Common myeloid progenitor, CD34-positive (primary cell): Measurements from ENCODE around the gene ALKBH4.
A peak's percentile ranks its signal among the peaks of the same experiment; 100 is the strongest.

Experiments used
- CTCF ChIA-PET: fragments of 350-600 bp; sonication (Branson Sonifier 250); formaldehyde crosslinking; loops from one replicate; lab custom pipeline; 2021; ENCODE audit warnings: antibody characterized with exemption; lab: Charles Lee
- POLR2A ChIA-PET: fragments of 350-600 bp; sonication (Branson Sonifier 250); formaldehyde crosslinking; loops from one replicate; lab custom pipeline; 2021; ENCODE audit warnings: antibody characterized with exemption; lab: Charles Lee
- DNase-seq, 3 donors: peaks; one replicate each; pipeline versions ENCODE4 v3.0.0 to v3.0.0-alpha.2; 2013
- H3K27ac ChIP-seq, 2 experiments: 1 replicate in 1 of 2; 2 replicates in 1 of 2; pipeline ENCODE4 v1.7.0; 2013; ENCODE audit warnings: inconsistent platforms in 2 of 2, low read length in 2 of 2, mild to moderate bottlenecking in 2 of 2, low read depth in 1 of 2, moderate library complexity in 1 of 2; ENCODE audit not compliant: severe bottlenecking in 2 of 2, insufficient read depth in 1 of 2, poor library complexity in 1 of 2
- H3K27me3 ChIP-seq, 5 experiments: replicated peaks in 2 of 5; 1 replicate in 3 of 5; 2 replicates in 2 of 5; pipeline versions ENCODE4 v1.6.1 to v1.7.0; 2013; ENCODE audit warnings: low read length in 4 of 5, mild to moderate bottlenecking in 2 of 5, moderate library complexity in 2 of 5, inconsistent platforms in 1 of 5; ENCODE audit not compliant: insufficient read depth in 5 of 5, control insufficient read depth in 4 of 5
- H3K36me3 ChIP-seq, 4 experiments: 1 replicate in 2 of 4; 2 replicates in 2 of 4; pipeline versions ENCODE4 v1.6.1 to v1.7.0; 2013; ENCODE audit warnings: low read length in 3 of 4, control low read depth in 1 of 4, mild to moderate bottlenecking in 1 of 4; ENCODE audit not compliant: control insufficient read depth in 4 of 4, insufficient read depth in 4 of 4
- H3K4me1 ChIP-seq, 4 experiments: 1 replicate in 3 of 4; 2 replicates in 1 of 4; pipeline versions ENCODE4 v1.6.1 to v1.7.1; 2013; ENCODE audit warnings: low read length in 3 of 4, mild to moderate bottlenecking in 3 of 4, control low read depth in 1 of 4, inconsistent platforms in 1 of 4, moderate library complexity in 1 of 4; ENCODE audit not compliant: control insufficient read depth in 4 of 4, insufficient read depth in 4 of 4; ENCODE audit errors: control extremely low read depth in 1 of 4
- H3K4me3 ChIP-seq, 7 experiments: 1 replicate in 4 of 7; 2 replicates in 3 of 7; pipeline versions ENCODE4 v1.5.1 to v1.7.0; 2013; ENCODE audit warnings: mild to moderate bottlenecking in 7 of 7, low read length in 6 of 7, moderate library complexity in 6 of 7, inconsistent platforms in 2 of 7, low read depth in 2 of 7, control low read depth in 1 of 7; ENCODE audit not compliant: insufficient read depth in 4 of 7, control insufficient read depth in 1 of 7; ENCODE audit errors: extremely low read depth in 1 of 7
- H3K9me3 ChIP-seq, 5 experiments: 1 replicate in 4 of 5; 2 replicates in 1 of 5; pipeline versions ENCODE4 v1.6.1 to v1.7.1; 2013; ENCODE audit warnings: low read length in 4 of 5, mild to moderate bottlenecking in 2 of 5, inconsistent platforms in 1 of 5, low read depth in 1 of 5, moderate library complexity in 1 of 5; ENCODE audit not compliant: control insufficient read depth in 4 of 5, insufficient read depth in 2 of 5; ENCODE audit errors: control extremely low read depth in 1 of 5
- WGBS: methylation state at CpG from one replicate; pipeline ENCODE4 v1.1.5; 2013; ENCODE audit not compliant: insufficient coverage; 5-methylcytosine and 5-hydroxymethylcytosine counted together

The ALKBH4 gene

DNA sequence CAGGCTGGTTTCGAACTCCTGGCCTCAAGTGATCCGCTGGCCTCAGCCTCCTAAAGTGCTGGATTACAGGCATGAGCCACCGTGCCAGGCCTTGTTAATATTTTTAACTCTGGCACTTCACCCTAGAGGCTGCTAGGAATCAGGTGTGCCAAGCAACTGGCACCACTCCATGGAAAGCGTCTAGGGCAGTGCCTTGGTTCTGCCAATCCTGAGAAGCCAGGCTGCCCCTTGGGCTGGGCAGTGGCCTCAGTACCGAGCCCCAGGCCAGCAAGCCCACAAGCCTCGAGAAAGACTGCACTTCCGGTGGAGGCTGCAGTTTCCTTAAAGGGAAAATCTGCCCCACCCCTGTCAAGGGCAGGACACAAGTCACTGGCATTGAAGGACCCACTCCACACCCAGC lies 11.3 kb downstream of the ALKBH4 start:
- Histone ChIP-seq H3K27me3 (no peaks in the 10 kb centered on the region), H3K36me3 (peaks cover 0 to 34% (median 29%) of the 10 kb centered on the region in 4 experiments), H3K4me1 (no peaks in the 10 kb centered on the region), H3K9me3 (no peaks in the 10 kb centered on the region), H3K4me3 (no peak overlapping the region), H3K27ac (no peak overlapping the region)
- ChIA-PET POLR2A (no interaction called here), CTCF (interaction anchor here (63.4 kb wide), 1 partner anchor 35 kb away, joined by 1488 read pairs; the partner anchor contains the start of genes ORAI2 and PRKRIP1)
- no peak for DNase-seq
- 93% methylated on average over 7 of the region's 7 CpGs for WGBS

DNA sequence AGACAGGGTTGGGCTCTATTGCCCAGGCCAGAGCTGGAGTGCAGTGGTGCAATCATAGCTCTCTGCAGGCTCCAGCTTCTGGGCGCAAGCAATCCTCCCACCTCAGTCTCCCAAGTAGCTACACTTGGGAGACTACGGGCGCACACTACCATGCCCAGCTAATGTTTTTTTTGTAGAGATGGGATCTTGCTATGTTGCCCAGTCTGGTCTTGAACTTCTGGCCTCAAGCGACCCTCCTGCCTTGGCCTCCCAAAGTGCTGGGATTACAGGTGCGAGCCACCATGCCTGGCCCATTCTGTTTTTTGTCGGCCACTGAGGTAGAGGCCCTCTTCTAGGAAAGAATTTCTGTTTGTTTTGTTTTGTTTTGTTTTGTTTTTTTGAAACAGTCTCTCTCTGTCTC lies 12.2 kb downstream of the ALKBH4 start:
- DNase-seq = no peak
- Histone ChIP-seq H3K27ac (no peak overlapping the region), H3K9me3 (no peaks in the 10 kb centered on the region), H3K4me3 (no peak overlapping the region), H3K27me3 (no peaks in the 10 kb centered on the region), H3K4me1 (no peaks in the 10 kb centered on the region), H3K36me3 (peaks cover 0 to 36% (median 29%) of the 10 kb centered on the region in 4 experiments)
- WGBS = 91% methylated on average over 6 of the region's 6 CpGs
- ChIA-PET CTCF (interaction anchor here (0.9 to 63.4 kb wide), 2 partner anchors 15 to 34 kb away, joined by 4 to 1488 read pairs; partner anchors contain the start of genes ORAI2 and PRKRIP1), POLR2A (no interaction called here)

DNA sequence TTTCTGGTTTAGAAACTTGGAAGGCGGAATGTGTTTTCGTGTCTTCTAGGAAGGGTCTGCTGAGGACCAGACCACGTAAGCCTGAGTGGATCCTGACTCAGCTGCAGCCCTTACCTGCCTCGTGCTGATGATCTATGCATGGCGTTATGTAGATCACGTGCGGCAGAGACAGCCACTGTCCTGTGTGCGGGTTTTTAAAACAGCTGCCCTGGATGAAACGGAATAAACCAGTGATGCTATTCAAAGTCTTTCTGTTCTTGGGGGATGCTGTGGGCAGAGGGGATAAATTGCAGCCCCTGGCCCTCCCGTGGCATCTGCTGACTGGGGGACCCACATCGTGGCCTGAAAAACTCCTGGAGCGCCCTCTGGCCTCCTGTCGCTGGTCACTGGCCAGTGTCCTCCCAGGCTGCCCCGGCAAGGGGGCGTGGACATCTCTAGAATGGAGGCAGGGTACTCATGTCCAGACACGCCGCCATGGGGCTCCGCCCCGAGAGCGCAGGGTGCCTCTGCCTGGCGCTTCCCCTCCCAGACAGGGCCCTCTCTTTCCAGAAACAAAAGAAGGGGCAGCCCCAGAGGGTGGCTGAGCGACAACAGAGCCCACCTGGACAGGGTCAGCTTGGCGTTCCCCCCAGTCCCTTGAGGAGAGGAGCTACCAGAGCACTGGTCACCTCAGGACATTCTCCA lies 13.2 kb downstream of the ALKBH4 start:
- no peak for DNase-seq
- no peaks in the 10 kb centered on the region for H3K4me1 ChIP-seq
- no peak overlapping the region for H3K4me3 ChIP-seq
- peaks cover 2 to 36% (median 32%) of the 10 kb centered on the region in 4 experiments for H3K36me3 ChIP-seq
- ChIA-PET CTCF (interaction anchor here (1.6 to 63.4 kb wide), 4 partner anchors 11 to 171 kb away, joined by 3 to 1488 read pairs (median 10); partner anchors contain the start of genes ORAI2 and PRKRIP1), POLR2A (no interaction called here)
- 95% methylated on average over 23 of the region's 23 CpGs for WGBS
- H3K9me3 ChIP-seq = no peaks in the 10 kb centered on the region
- H3K27me3 ChIP-seq = no peaks in the 10 kb centered on the region
- no peak overlapping the region for H3K27ac ChIP-seq

DNA sequence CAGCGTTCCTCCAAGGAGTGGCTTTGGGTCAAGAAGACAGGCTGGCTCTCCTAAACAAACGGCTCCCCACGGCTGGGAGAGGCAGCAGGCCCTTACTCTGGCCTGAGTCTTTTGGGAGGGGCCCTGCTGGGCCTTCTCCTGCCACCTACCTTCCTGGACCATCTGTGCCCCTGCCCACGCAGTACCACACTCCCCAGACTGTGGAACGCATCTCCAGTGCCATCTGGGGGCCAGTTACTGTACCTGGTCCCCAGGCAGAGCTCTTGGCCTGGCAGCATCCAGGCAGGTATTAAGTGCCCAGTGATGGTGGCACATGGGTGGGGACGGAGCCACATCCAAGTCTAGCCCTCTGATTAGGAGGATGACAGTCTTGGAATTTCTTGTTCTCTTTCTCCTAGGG lies 14.4 kb downstream of the ALKBH4 start:
- ChIA-PET CTCF (interaction anchor here (1.1 to 63.4 kb wide), 5 partner anchors 12 to 170 kb away, joined by 3 to 1488 read pairs (median 5); partner anchors contain the start of genes ORAI2 and PRKRIP1), POLR2A (interaction anchor here (0.5 kb wide), 1 partner anchor 38 kb away, joined by 3 read pairs; no protein-coding TSS in a partner anchor)
- H3K4me1 ChIP-seq = no peaks in the 10 kb centered on the region
- H3K27me3 ChIP-seq = no peaks in the 10 kb centered on the region
- peaks cover 5 to 36% (median 26%) of the 10 kb centered on the region in 4 experiments for H3K36me3 ChIP-seq
- H3K4me3 ChIP-seq = no peak overlapping the region
- no peak overlapping the region for H3K27ac ChIP-seq
- WGBS = 76% methylated on average over 6 of the region's 6 CpGs
- H3K9me3 ChIP-seq = no peaks in the 10 kb centered on the region
- peak; percentile 49 to 69 (median 66) for DNase-seq

DNA sequence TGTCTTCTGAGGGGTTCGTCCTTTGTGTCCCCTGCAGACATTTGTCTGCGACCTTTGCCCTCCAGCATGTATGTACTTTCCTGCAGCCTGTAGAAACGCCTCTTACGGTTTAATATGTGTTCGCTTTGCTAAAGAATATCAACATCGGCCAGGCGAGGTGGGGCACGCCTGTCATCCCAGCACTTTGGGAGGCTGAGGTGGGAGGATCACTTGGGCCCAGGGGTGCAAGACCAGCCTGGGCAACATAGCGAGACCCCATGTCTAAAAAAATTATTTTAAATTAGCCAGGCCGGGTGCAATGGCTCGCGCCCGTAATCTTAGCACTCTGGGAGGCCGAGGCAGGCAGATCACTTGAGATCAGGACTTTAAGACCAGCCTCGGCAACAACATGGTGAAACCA lies 15.5 kb downstream of the ALKBH4 start:
- DNase-seq = no peak
- Histone ChIP-seq H3K9me3 (no peaks in the 10 kb centered on the region), H3K27ac (no peak overlapping the region), H3K36me3 (peaks cover 7 to 41% (median 27%) of the 10 kb centered on the region in 4 experiments), H3K4me3 (no peak overlapping the region), H3K27me3 (no peaks in the 10 kb centered on the region), H3K4me1 (no peaks in the 10 kb centered on the region)
- WGBS = 97% methylated on average over 9 of the region's 15 CpGs
- CTCF ChIA-PET = interaction anchor here (0.9 to 63.4 kb wide), 4 partner anchors 9 to 30 kb away, joined by 3 to 1488 read pairs (median 9); partner anchors contain the start of genes ORAI2 and PRKRIP1
- POLR2A ChIA-PET = interaction anchor here (1.3 kb wide), 1 partner anchor 37 kb away, joined by 3 read pairs; no protein-coding TSS in a partner anchor

DNA sequence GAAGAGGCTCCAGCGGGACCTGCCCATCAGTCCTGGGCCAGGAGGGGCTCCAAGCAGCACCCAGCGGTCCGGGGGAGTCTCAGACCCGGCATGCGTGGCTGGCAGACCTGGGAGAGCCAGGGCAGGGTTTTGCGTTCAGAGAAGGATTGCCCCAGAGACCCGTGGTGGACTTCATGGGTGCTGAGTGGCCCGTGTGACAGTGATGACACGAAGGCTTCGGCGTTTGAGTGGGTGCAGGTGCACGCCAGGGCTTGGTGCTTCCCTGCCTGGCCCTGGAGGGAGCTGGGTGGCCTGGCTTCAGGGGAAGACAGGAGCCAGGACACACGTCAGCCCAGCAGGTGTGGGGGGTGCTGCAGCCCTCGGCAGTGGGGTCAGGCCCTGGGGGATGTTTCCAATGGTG lies 17.4 kb downstream of the ALKBH4 start:
- no peak overlapping the region for H3K27ac ChIP-seq
- WGBS = 96% methylated on average over 13 of the region's 14 CpGs
- ChIA-PET POLR2A (no interaction called here), CTCF (interaction anchor here (63.4 kb wide), 1 partner anchor 29 kb away, joined by 1488 read pairs; the partner anchor contains the start of genes ORAI2 and PRKRIP1)
- no peaks in the 10 kb centered on the region for H3K4me1 ChIP-seq
- H3K4me3 ChIP-seq = no peak overlapping the region
- no peaks in the 10 kb centered on the region for H3K9me3 ChIP-seq
- no peaks in the 10 kb centered on the region for H3K27me3 ChIP-seq
- peaks cover 7 to 48% (median 31%) of the 10 kb centered on the region in 4 experiments for H3K36me3 ChIP-seq
- DNase-seq = no peak
